Measurements from ENCODE around the gene IL22RA1.

IL22RA1 gene

DNA sequence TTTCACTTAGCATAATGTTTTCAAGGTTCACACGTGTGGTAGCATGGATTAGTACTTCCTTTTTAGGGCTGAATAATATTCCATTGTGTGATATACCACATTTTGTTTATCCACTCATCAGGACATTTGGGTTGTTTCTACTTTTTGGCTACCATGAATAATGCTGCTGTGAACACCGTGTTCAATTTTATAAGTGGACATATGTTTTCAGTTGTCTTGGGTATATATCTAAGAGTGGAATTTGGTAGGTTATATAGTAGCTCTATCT, 3.8 kb downstream of the IL22RA1 start:
- CTCF ChIA-PET = no interaction called here
- Mint-ChIP-seq H3K27me3 (peaks cover 38% of the 10 kb centered on the region), H3K27ac (no peak overlapping the region), H3K9me3 (peaks cover 2% of the 10 kb centered on the region), H3K36me3 (no peaks in the 10 kb centered on the region), H3K4me1 (peaks cover 4% of the 10 kb centered on the region), H3K4me3 (no peak overlapping the region)
- DNase-seq = no peak

- H3K27me3 Mint-ChIP-seq = peaks cover 39% of the 10 kb centered on the region
- no peak overlapping the region for H3K4me3 Mint-ChIP-seq
- peaks cover 4% of the 10 kb centered on the region for H3K4me1 Mint-ChIP-seq
Measured at GRCh38 chr1:24138476-24139221, 4.3 kb downstream of the IL22RA1 start.

DNA sequence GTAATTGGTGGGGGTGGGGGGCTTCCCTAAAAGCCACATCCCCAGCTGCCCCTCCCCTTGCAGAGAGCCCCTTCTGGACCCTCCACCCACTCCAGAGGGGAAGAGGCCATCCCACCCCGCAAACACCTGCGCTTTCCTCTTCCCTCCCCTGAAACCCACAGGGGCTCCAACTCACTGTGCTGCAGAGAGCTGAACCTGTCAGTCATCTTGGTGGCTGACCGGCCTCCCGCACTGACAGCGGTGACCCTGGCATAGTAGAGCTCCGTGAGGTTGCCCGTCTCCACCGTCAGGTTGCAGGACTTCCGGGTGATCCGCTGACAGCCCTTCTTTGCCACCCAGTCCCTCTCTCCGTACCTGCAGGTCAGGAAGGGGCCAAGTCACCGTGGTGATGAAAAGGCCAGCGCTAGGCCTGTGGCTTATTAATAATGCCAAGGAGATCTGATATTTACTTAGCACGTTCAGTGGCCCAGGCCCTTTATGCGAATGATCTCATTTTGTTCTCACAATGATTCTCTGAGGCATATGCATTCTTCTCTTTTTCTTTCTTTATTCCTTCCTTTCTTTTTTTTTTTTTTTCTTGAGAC, 5.9 kb downstream of the IL22RA1 start:
- Mint-ChIP-seq H3K36me3 (no peaks in the 10 kb centered on the region), H3K4me1 (peaks cover 4% of the 10 kb centered on the region), H3K27me3 (peaks cover 32% of the 10 kb centered on the region), H3K4me3 (no peak overlapping the region), H3K27ac (no peak overlapping the region), H3K9me3 (peaks cover 2% of the 10 kb centered on the region)
- CTCF ChIA-PET = no interaction called here
- DNase-seq = peak; percentile 8

More at GRCh38 chr1:24138476-24139221, 4.3 kb downstream of the IL22RA1 start:
- Mint-ChIP-seq H3K9me3 (peaks cover 2% of the 10 kb centered on the region), H3K36me3 (no peaks in the 10 kb centered on the region), H3K27ac (no peak overlapping the region)
- peak; percentile 8 for DNase-seq
- CTCF ChIA-PET = interaction anchor here (1.1 kb wide), 1 partner anchor 12 kb away, joined by 3 read pairs; no protein-coding TSS in a partner anchor

DNA sequence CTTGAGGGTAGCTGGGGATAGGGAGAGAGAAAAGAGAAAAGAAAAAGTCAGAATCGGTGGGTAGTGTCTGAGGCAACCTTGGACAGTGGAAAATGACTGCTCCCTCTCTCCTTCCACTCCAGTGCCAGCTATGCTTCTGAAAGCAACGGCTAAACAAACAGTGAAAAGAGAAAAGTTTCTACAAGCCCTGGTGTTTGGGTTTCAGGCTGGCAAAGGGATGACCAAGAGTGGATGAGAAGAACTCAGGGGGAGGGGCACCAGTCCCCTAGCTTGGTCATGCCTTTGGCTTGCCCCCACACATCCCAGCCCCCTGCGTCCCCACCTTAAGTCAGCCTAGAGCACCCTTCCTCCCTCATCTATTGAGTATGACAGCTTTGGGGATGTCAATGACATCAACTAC, 8.6 kb downstream of the IL22RA1 start:
- H3K4me3 Mint-ChIP-seq = no peak overlapping the region
- H3K27me3 Mint-ChIP-seq = peaks cover 29% of the 10 kb centered on the region
- H3K9me3 Mint-ChIP-seq = peaks cover 2% of the 10 kb centered on the region
- H3K36me3 Mint-ChIP-seq = no peaks in the 10 kb centered on the region
- CTCF ChIA-PET = interaction anchor here (1.6 to 2.5 kb wide), 2 partner anchors 16 to 18 kb away, joined by 3 to 8 read pairs; no protein-coding TSS in a partner anchor
- no peak for DNase-seq
- no peak overlapping the region for H3K27ac Mint-ChIP-seq
- H3K4me1 Mint-ChIP-seq = peaks cover 4% of the 10 kb centered on the region

DNA sequence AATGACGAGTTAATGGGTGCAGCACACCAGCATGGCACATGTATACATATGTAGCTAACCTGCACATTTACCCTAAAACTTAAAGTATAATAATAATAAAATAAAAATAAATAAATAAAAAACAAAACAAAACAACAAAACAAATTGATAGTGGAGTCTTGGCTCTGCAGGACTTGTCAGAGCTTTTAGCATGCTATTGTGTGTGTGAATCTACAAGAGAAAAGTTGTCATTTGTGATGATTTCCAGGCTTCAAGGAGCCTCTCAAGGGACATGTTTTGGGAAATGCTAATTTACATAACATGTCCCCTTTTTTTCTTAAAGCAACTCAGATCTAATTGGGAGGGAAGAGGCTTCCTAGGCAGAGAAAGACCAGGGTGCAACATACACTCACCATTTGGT, 9.1 kb downstream of the IL22RA1 start:
- CTCF ChIA-PET = interaction anchor here (1.1 to 2.5 kb wide), 3 partner anchors 9 to 19 kb away, joined by 3 to 8 read pairs (median 3); partner anchors contain the start of gene IL22RA1
- Mint-ChIP-seq H3K27me3 (peaks cover 29% of the 10 kb centered on the region), H3K9me3 (peaks cover 2% of the 10 kb centered on the region), H3K36me3 (no peaks in the 10 kb centered on the region), H3K4me1 (peaks cover under 1% of the 10 kb centered on the region), H3K27ac (no peak overlapping the region), H3K4me3 (no peak overlapping the region)
- DNase-seq = no peak

- DNase-seq = no peak
- H3K27me3 Mint-ChIP-seq = peaks cover 15% of the 10 kb centered on the region
- H3K27ac Mint-ChIP-seq = no peak overlapping the region
- no peak overlapping the region for H3K4me3 Mint-ChIP-seq
- H3K9me3 Mint-ChIP-seq = peaks cover under 1% of the 10 kb centered on the region
- CTCF ChIA-PET = no interaction called here
- no peaks in the 10 kb centered on the region for H3K4me1 Mint-ChIP-seq
- H3K36me3 Mint-ChIP-seq = no peaks in the 10 kb centered on the region
Measured at GRCh38 chr1:24130385-24130784, 12.6 kb downstream of the IL22RA1 start.

- no peaks in the 10 kb centered on the region for H3K4me1 Mint-ChIP-seq
- no peak overlapping the region for H3K27ac Mint-ChIP-seq
- no peaks in the 10 kb centered on the region for H3K36me3 Mint-ChIP-seq
- CTCF ChIA-PET = no interaction called here
- no peak overlapping the region for H3K4me3 Mint-ChIP-seq
- H3K9me3 Mint-ChIP-seq = no peaks in the 10 kb centered on the region
- H3K27me3 Mint-ChIP-seq = peaks cover 17% of the 10 kb centered on the region
- DNase-seq = no peak
Measured at GRCh38 chr1:24127801-24128363, 15.1 kb downstream of the IL22RA1 start.

DNA sequence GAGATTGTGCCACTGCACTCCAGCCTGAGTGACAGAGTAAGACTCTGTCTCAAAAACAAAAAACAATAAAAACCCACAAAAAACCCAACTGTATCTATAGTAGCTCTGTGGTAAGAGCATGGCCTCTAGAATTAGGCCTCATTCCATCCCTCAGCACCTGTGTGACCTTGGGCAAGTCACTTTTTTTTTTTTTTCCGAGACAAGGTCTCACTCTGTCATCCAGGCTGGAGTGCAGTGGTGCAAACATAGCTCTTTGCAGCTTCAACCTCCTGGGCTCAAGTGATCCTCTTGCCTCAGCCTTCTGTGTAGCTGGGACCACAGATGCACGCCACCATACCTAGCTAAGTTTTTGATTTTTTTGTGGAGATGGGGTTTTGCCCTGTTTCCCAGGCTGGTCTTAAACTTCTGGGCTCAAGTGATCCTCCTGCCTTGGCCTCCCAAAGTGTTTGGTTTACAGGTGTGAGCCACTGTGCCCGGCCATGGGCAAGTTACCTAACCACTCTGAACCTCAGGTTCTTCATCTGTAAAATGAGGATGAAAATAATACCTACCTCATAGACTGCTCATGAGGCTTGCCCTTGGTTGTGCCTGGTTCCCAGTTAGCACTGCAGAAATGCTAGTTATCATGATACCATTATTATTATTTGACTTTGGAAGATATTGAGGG, 15.7 kb downstream of the IL22RA1 start:
- Mint-ChIP-seq H3K27me3 (peaks cover 17% of the 10 kb centered on the region), H3K4me1 (no peaks in the 10 kb centered on the region), H3K27ac (no peak overlapping the region), H3K4me3 (no peak overlapping the region), H3K9me3 (no peaks in the 10 kb centered on the region), H3K36me3 (no peaks in the 10 kb centered on the region)
- DNase-seq = no peak
- CTCF ChIA-PET = interaction anchor here (0.8 to 1.3 kb wide), 2 partner anchors 23 to 28 kb away, joined by 3 to 9 read pairs; no protein-coding TSS in a partner anchor

GRCh38 chr1:24126672-24127023, 16.3 kb downstream of the IL22RA1 start:
- H3K4me3 Mint-ChIP-seq = no peak overlapping the region
- H3K27me3 Mint-ChIP-seq = peaks cover 18% of the 10 kb centered on the region
- no peaks in the 10 kb centered on the region for H3K9me3 Mint-ChIP-seq
- no peaks in the 10 kb centered on the region for H3K36me3 Mint-ChIP-seq
- no peak for DNase-seq
- no peaks in the 10 kb centered on the region for H3K4me1 Mint-ChIP-seq
- CTCF ChIA-PET = interaction anchor here (0.8 to 1.3 kb wide), 3 partner anchors 17 to 29 kb away, joined by 3 to 9 read pairs (median 3); no protein-coding TSS in a partner anchor
- H3K27ac Mint-ChIP-seq = no peak overlapping the region

DNA sequence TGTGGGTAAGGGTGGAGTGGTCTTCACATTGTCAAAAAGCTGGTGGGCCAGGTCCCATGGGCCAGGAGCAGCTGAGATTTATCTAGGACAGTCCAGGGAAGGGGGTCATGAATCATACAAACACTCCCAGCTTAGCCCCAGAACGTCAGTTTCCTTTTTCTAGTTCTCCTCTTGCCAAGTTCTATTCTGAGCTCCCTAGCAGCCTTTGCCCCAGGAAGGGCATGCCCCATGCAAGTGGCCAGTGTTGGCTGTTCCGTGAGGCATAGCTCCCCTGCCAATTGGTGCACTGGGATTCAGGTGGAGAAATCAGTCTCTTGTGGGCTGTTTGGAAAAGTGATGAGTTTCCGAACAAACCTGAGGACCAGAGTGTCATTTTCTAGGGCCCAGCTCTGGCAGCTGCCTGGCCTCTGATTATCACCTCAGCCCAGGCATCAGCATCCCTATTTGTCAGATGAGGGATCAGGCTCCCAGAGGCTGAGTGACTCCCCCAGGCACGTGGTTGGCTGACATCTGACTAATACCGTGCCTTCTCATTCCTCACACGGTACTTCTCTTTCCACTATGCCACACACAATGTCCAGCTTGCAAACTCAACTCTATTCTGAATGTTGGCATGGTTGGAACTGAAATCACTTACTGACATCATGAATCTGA, 16.8 kb downstream of the IL22RA1 start:
- H3K27ac Mint-ChIP-seq = no peak overlapping the region
- DNase-seq = no peak
- H3K4me3 Mint-ChIP-seq = no peak overlapping the region
- no peaks in the 10 kb centered on the region for H3K36me3 Mint-ChIP-seq
- H3K9me3 Mint-ChIP-seq = no peaks in the 10 kb centered on the region
- H3K27me3 Mint-ChIP-seq = peaks cover 23% of the 10 kb centered on the region
- no peaks in the 10 kb centered on the region for H3K4me1 Mint-ChIP-seq
- CTCF ChIA-PET = interaction anchor here (0.7 to 1.3 kb wide), 4 partner anchors 17 to 258 kb away, joined by 3 to 9 read pairs (median 3); no protein-coding TSS in a partner anchor

DNA sequence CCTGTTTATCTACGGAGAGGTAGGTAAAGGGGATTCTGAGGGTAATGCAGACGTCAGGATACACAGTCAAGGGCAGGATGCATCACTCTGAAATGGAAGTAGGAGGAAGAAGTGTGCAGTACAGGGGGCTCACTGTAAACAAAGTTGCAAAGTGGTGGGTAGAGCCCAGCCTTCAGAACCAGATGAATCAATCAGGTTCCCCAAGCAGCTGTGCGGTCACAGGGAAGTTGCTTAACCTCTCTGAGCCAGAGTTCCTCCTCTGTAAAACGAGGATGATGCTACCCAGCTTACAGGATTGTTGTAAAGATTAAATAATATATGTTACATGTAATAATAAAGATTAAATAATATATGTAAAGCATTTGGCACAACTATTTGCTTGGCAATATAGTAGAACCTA, 17.5 kb downstream of the IL22RA1 start:
- CTCF ChIA-PET = interaction anchor here (0.7 to 1.3 kb wide), 3 partner anchors 18 to 268 kb away, joined by 3 to 4 read pairs (median 3); no protein-coding TSS in a partner anchor

DNA sequence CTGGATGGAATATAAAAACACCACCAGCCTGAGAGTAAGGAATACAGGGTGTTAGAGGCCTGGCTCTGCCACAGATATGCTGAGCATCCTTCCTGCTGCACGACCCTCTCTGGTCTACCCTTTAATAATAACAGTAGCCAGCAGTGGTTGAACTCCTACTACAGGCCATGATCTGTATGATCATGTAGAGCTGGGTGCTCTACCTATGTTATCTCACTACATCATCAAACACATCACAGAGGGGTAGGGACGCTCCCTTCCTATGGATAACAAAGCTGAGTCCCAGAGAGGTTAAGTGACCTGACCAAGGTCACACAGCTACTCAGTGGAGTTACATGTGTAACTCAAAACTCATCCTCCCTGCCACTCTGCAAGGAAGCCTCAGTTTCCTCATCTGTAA, 18.0 kb downstream of the IL22RA1 start:
- no peak overlapping the region for H3K27ac Mint-ChIP-seq
- DNase-seq = no peak
- CTCF ChIA-PET = interaction anchor here (1.3 kb wide), 1 partner anchor 269 kb away, joined by 4 read pairs; no protein-coding TSS in a partner anchor
- H3K36me3 Mint-ChIP-seq = no peaks in the 10 kb centered on the region
- no peaks in the 10 kb centered on the region for H3K9me3 Mint-ChIP-seq
- H3K27me3 Mint-ChIP-seq = peaks cover 32% of the 10 kb centered on the region
- H3K4me1 Mint-ChIP-seq = no peaks in the 10 kb centered on the region
- H3K4me3 Mint-ChIP-seq = no peak overlapping the region

More for the DNA sequence above, 17.5 kb downstream of the IL22RA1 start:
- Mint-ChIP-seq H3K4me3 (no peak overlapping the region), H3K27me3 (peaks cover 27% of the 10 kb centered on the region), H3K9me3 (no peaks in the 10 kb centered on the region), H3K27ac (no peak overlapping the region), H3K4me1 (no peaks in the 10 kb centered on the region), H3K36me3 (no peaks in the 10 kb centered on the region)
- no peak for DNase-seq

- no peak for DNase-seq
- Mint-ChIP-seq H3K4me1 (no peaks in the 10 kb centered on the region), H3K27ac (no peak overlapping the region), H3K4me3 (no peak overlapping the region), H3K36me3 (no peaks in the 10 kb centered on the region), H3K9me3 (no peaks in the 10 kb centered on the region), H3K27me3 (peaks cover 43% of the 10 kb centered on the region)
- CTCF ChIA-PET = no interaction called here
Measured at GRCh38 chr1:24123611-24124010, 19.3 kb downstream of the IL22RA1 start.

GRCh38 chr1:24122776-24123175, 20.2 kb downstream of the IL22RA1 start:
- CTCF ChIA-PET = no interaction called here
- DNase-seq = no peak
- Mint-ChIP-seq H3K27me3 (peaks cover 48% of the 10 kb centered on the region), H3K27ac (no peak overlapping the region), H3K4me1 (no peaks in the 10 kb centered on the region), H3K36me3 (no peaks in the 10 kb centered on the region), H3K9me3 (no peaks in the 10 kb centered on the region), H3K4me3 (no peak overlapping the region)

Measured in activated naive CD4-positive, alpha-beta T cell treated with anti-CD3 and anti-CD28 coated beads, Interleukin-2, amount 10 ng/mL, durations not matched to agents 7 days and 5 days (primary cell).